IMR-90 (cell line): Measurements from ENCODE around the gene TMEM117. TPM values are rescaled to one million over a fixed set of nuclear protein-coding genes. Genes with fewer than 3 reads are reported as not detected.

ENCODE experiments used
- ATAC-seq: fragments of 200-7000 bp; cut with Tn5 transposase; 2 replicates; pipeline ENCODE4 v1.9.1; 2020; ENCODE audit warnings: low read depth, mild to moderate bottlenecking, moderate library complexity
- BruUV-seq: library from RNA; stranded (reverse); fragments of 400-500 nt; replicated peaks from 2 replicates; lab custom pipeline; 2021; lab: Mats Ljungman, UMichigan
- CTCF ChIA-PET: fragments of 300-600 bp; formaldehyde crosslinking; extraction: SDS; loops from one replicate; lab custom pipeline; 2021; ENCODE audit warnings: antibody characterized with exemption; lab: Yijun Ruan, JAX
- POLR2A ChIA-PET: fragments of 300-600 bp; sonication (Branson Sonifier 250); formaldehyde crosslinking; loops from one replicate; lab custom pipeline; 2022; ENCODE audit warnings: antibody characterized with exemption; ENCODE audit not compliant: unreplicated experiment; lab: Charles Lee
- DNase-seq: peaks from one replicate; pipeline ENCODE4 v3.0.0; 2013
- H2AFZ ChIP-seq: replicated peaks from 2 replicates; pipeline ENCODE3; 2013; ENCODE audit warnings: low read length, mild to moderate bottlenecking; ENCODE audit not compliant: poor library complexity
- H2AK5ac ChIP-seq: 2 replicates; pipeline ENCODE4 v1.6.1; 2013; ENCODE audit warnings: low read depth, low read length, inconsistent platforms
- H2AK9ac ChIP-seq: replicated peaks from 2 replicates; pipeline ENCODE3; 2013; ENCODE audit warnings: mild to moderate bottlenecking, low read depth, low read length, moderate library complexity; ENCODE audit not compliant: poor library complexity
- H2BK120ac ChIP-seq: 2 replicates; pipeline ENCODE4 v1.6.1; 2013; ENCODE audit warnings: low read depth, low read length, inconsistent platforms
- H2BK15ac ChIP-seq: 3 replicates; pipeline ENCODE4 v1.6.1; 2013; ENCODE audit warnings: low read depth, low read length, inconsistent platforms
- H2BK20ac ChIP-seq: 2 replicates; pipeline ENCODE4 v1.6.1; 2013; ENCODE audit warnings: low read depth, mild to moderate bottlenecking, inconsistent platforms, low read length, moderate library complexity
- H2BK5ac ChIP-seq: 2 replicates; pipeline ENCODE4 v1.6.1; 2013; ENCODE audit warnings: mild to moderate bottlenecking, low read depth, low read length, inconsistent platforms; ENCODE audit not compliant: poor library complexity, severe bottlenecking
- H3K14ac ChIP-seq: replicated peaks from 2 replicates; pipeline ENCODE4 v1.6.1; 2013; ENCODE audit warnings: low read depth, low read length, inconsistent platforms
- H3K18ac ChIP-seq: 2 replicates; pipeline ENCODE4 v1.6.1; 2013; ENCODE audit warnings: low read depth, low read length, control low read depth
- H3K23ac ChIP-seq: 2 replicates; pipeline ENCODE4 v1.6.1; 2013; ENCODE audit warnings: low read depth, low read length, inconsistent platforms
- H3K27ac ChIP-seq: 2 replicates; pipeline ENCODE4 v1.5.1; 2013; ENCODE audit warnings: mild to moderate bottlenecking, control low read depth, low read length; ENCODE audit not compliant: insufficient read depth
- H3K27me3 ChIP-seq: 2 replicates; pipeline ENCODE4 v1.6.1; 2013; ENCODE audit warnings: low read length; ENCODE audit not compliant: control insufficient read depth, insufficient read depth
- H3K36me3 ChIP-seq: 2 replicates; pipeline ENCODE4 v1.6.1; 2013; ENCODE audit warnings: low read length, mixed read lengths; ENCODE audit not compliant: control insufficient read depth, insufficient read depth
- H3K4ac ChIP-seq: 2 replicates; pipeline ENCODE4 v1.6.1; 2013; ENCODE audit warnings: low read depth, low read length, inconsistent platforms
- H3K4me1 ChIP-seq: 2 replicates; pipeline ENCODE4 v1.6.1; 2013; ENCODE audit warnings: low read length, mixed read lengths; ENCODE audit not compliant: control insufficient read depth, insufficient read depth
- H3K4me2 ChIP-seq: 2 replicates; pipeline ENCODE4 v1.6.1; 2013; ENCODE audit warnings: low read depth, mild to moderate bottlenecking, control low read depth, low read length, moderate library complexity
- H3K4me3 ChIP-seq: 2 replicates; pipeline ENCODE4 v1.5.1; 2013; ENCODE audit warnings: low read depth, mild to moderate bottlenecking, control low read depth, low read length, moderate library complexity; ENCODE audit not compliant: insufficient read depth
- H3K56ac ChIP-seq: 2 replicates; pipeline ENCODE4 v1.6.1; 2013; ENCODE audit warnings: low read length, inconsistent platforms; ENCODE audit not compliant: insufficient read depth; ENCODE audit errors: extremely low read depth
- H3K79me1 ChIP-seq, 2 experiments: 2 replicates each; pipeline ENCODE4 v1.6.1; 2013; ENCODE audit warnings: low read length in 2 of 2, inconsistent platforms in 1 of 2, low read depth in 1 of 2
- H3K9ac ChIP-seq: 2 replicates; pipeline ENCODE4 v1.6.1; 2013; ENCODE audit warnings: low read depth, low read length, control low read depth
- H3K9me1 ChIP-seq: 2 replicates; pipeline ENCODE4 v1.6.1; 2013; ENCODE audit warnings: low read length, inconsistent platforms; ENCODE audit not compliant: insufficient read depth
- H3K9me3 ChIP-seq: 2 replicates; pipeline ENCODE4 v1.6.1; 2013; ENCODE audit warnings: low read length; ENCODE audit not compliant: control insufficient read depth, insufficient read depth
- H4K20me1 ChIP-seq: 2 replicates; pipeline ENCODE4 v1.6.1; 2013; ENCODE audit warnings: low read length, inconsistent platforms; ENCODE audit not compliant: insufficient read depth
- H4K5ac ChIP-seq: 2 replicates; pipeline ENCODE4 v1.6.1; 2013; ENCODE audit warnings: mild to moderate bottlenecking, low read depth, low read length, control low read depth
- H4K8ac ChIP-seq, 2 experiments: 2 replicates each; pipeline ENCODE4 v1.6.1; 2013; ENCODE audit warnings: low read depth in 2 of 2, low read length in 2 of 2, control low read depth in 1 of 2, inconsistent platforms in 1 of 2
- H4K91ac ChIP-seq: 2 replicates; pipeline ENCODE4 v1.6.1; 2013; ENCODE audit warnings: low read depth, low read length, inconsistent platforms; ENCODE audit not compliant: insufficient read depth
- CEBPB ChIP-seq: IDR thresholded peaks from 2 replicates; pipeline ENCODE4 v1.6.1; 2012; ENCODE audit warnings: low read depth, low read length, improper control_type of control experiment
- CHD1 ChIP-seq: IDR thresholded peaks from 2 replicates; pipeline ENCODE4 v1.6.1; 2012; ENCODE audit warnings: low read depth, low read length, improper control_type of control experiment
- ELK1 ChIP-seq: fragments of 150-350 bp; IDR thresholded peaks from 2 replicates; pipeline ENCODE4 v1.6.1; 2016; ENCODE audit warnings: low read depth, mild to moderate bottlenecking, low read length, moderate library complexity, borderline replicate concordance
- FOS ChIP-seq: fragments of 150-350 bp; IDR thresholded peaks from 2 replicates; pipeline ENCODE4 v1.6.1; 2016; ENCODE audit warnings: low read depth, low read length
- MAZ ChIP-seq: IDR thresholded peaks from 2 replicates; pipeline ENCODE4 v1.6.1; 2012; ENCODE audit warnings: low read depth, mild to moderate bottlenecking, low read length, improper control_type of control experiment, moderate library complexity, borderline replicate concordance
- POLR2A ChIP-seq: IDR thresholded peaks from 2 replicates; pipeline ENCODE4 v1.6.1; 2012; ENCODE audit warnings: mild to moderate bottlenecking, low read depth, low read length
- RAD21 ChIP-seq: IDR thresholded peaks from 2 replicates; pipeline ENCODE4 v1.6.1; 2012; ENCODE audit warnings: low read length, improper control_type of control experiment
- RCOR1 ChIP-seq: IDR thresholded peaks from 2 replicates; pipeline ENCODE4 v1.6.1; 2012; ENCODE audit warnings: mild to moderate bottlenecking, low read length, improper control_type of control experiment; ENCODE audit not compliant: insufficient replicate concordance
- RFX5 ChIP-seq: IDR thresholded peaks from 2 replicates; pipeline ENCODE4 v1.8.0; 2012; ENCODE audit warnings: low read depth, mild to moderate bottlenecking, low read length, moderate library complexity
- SMC3 ChIP-seq: fragments of 150-350 bp; IDR thresholded peaks from 2 replicates; pipeline ENCODE4 v1.6.1; 2016; ENCODE audit warnings: low read depth, mild to moderate bottlenecking, antibody characterized with exemption, low read length, moderate library complexity
- WGBS, 2 experiments: methylation state at CpG; one replicate each; pipeline versions ENCODE4 v1.1.5 to v1.1.7; 2013; ENCODE audit warnings: missing lambda C conversion rate in 2 of 2; ENCODE audit not compliant: insufficient read length in 1 of 2; ENCODE audit errors: extremely low coverage in 2 of 2; 5-methylcytosine and 5-hydroxymethylcytosine counted together
- dilution Hi-C: fragments of 300-500 bp; cut with HindIII; formaldehyde crosslinking; loops from one replicate; pipeline ENCODE4 v1.14.3; 2018; ENCODE audit warnings: low sequenced_read_pairs; ENCODE audit not compliant: unreplicated experiment
- in situ Hi-C: fragments of 300-500 bp; cut with MboI; formaldehyde crosslinking; loops from 3 replicates; pipeline ENCODE4 v1.14.3; 2019; ENCODE audit warnings: low sequenced_read_pairs, inconsistent platforms, mixed read lengths
- intact Hi-C: fragments of 100-400 bp; cut with micrococcal nuclease; formaldehyde crosslinking; loops from 2 replicates; pipeline ENCODE4 v1.10.0; 2022
- polyA plus RNA-seq, 3 experiments: library from polyadenylated mRNA; depleted of rRNA; stranded (reverse); fragments of >200 nt; gene quantifications; 2 replicates each; pipeline ENCODE4 v1.2.3, GENCODE V29; 2012; ENCODE audit warnings: low replicate concordance in 1 of 3
- total RNA-seq: library from RNA; depleted of rRNA; stranded (reverse); fragments of >200 nt; gene quantifications from 2 replicates; pipeline ENCODE4 v1.2.3, GENCODE V29; 2012
- TF ChIP-seq, protein P1 (sequence below): fragments of 150-350 bp; IDR thresholded peaks from 2 replicates; pipeline ENCODE4 v1.6.1; 2017; ENCODE audit warnings: mild to moderate bottlenecking, antibody characterized with exemption, low read length, low read depth

Gene TMEM117
- total and polyA plus RNA-seq, 2 of the 4 experiments (the other 2 are of a cell fraction), result 8.7 to 21.0 TPM

DNA sequence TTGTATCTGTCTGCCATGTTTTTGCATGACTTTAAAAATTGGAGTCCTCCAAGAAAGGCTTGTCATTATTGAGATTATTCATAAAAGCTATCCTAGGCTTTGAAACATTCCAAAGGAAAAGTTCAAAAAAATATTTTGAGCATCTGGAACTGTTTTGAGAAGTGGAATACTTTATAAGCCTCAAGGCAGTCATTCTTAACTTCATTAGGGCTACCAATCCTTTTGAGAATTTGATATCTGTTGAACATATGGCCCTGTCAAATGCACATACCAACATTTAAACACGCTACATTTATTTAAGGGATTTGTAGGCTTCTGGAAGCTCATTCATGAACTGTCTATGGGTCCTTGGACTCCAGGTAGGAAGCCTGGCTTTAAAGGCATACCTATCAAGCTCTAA, 77.0 kb downstream of the TMEM117 start:
- Histone ChIP-seq H2BK120ac (no peak overlapping the region), H3K9me3 (no peaks in the 10 kb centered on the region), H3K56ac (no peak overlapping the region), H3K4ac (no peak overlapping the region), H4K91ac (no peak overlapping the region), H2BK15ac (no peak overlapping the region), H2AK5ac (no peak overlapping the region), H3K23ac (no peak overlapping the region), H2AFZ (no peak overlapping the region), H4K5ac (no peak overlapping the region), H4K20me1 (no peaks in the 10 kb centered on the region), H3K79me1 (no peaks in the 10 kb centered on the region; a peak in 1 of 4 replicates), H3K18ac (no peak overlapping the region), H2BK20ac (no peak overlapping the region), H3K14ac (no peak overlapping the region), H3K4me2 (no peak overlapping the region), H3K9me1 (no peaks in the 10 kb centered on the region), H4K8ac (no peak overlapping the region), H2AK9ac (no peak overlapping the region), H3K27ac (no peak overlapping the region), H3K4me3 (no peak overlapping the region), H3K36me3 (no peaks in the 10 kb centered on the region), H3K9ac (no peak overlapping the region), H3K4me1 (no peaks in the 10 kb centered on the region), H3K27me3 (no peaks in the 10 kb centered on the region), H2BK5ac (no peak overlapping the region)
- intact Hi-C loops, result no loop called here
- no CpG with 5 or more reads among the region's 1 CpG for WGBS, 2 experiments
- CTCF ChIA-PET, result no interaction called here
- in situ Hi-C loops, result no loop called here
- POLR2A ChIA-PET, result no interaction called here
- DNase-seq (no peak), ATAC-seq (no peak)
- BruUV-seq, result no TSS peak
- no peak for TF ChIP-seq SMC3
- no peak for TF ChIP-seq RFX5
- TF ChIP-seq, protein P1, sequence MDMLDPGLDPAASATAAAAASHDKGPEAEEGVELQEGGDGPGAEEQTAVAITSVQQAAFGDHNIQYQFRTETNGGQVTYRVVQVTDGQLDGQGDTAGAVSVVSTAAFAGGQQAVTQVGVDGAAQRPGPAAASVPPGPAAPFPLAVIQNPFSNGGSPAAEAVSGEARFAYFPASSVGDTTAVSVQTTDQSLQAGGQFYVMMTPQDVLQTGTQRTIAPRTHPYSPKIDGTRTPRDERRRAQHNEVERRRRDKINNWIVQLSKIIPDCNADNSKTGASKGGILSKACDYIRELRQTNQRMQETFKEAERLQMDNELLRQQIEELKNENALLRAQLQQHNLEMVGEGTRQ, result no peak
- no peak for TF ChIP-seq CHD1
- no peak for TF ChIP-seq RCOR1
- TF ChIP-seq FOS, result no peak
- TF ChIP-seq ELK1, result no peak
- no peak for TF ChIP-seq MAZ
- no peak for TF ChIP-seq POLR2A
- no peak for TF ChIP-seq CEBPB
- no peak for TF ChIP-seq RAD21
- dilution Hi-C loops, result no loop called here
